Measurements from ENCODE around the gene MYPN.
"Not testable (repeated sequence)": the region's sequence is repeated elsewhere in the genome, so short reads cannot be mapped to it uniquely, and the experiment has no call there.

The MYPN gene

GRCh38 chr10:68138526-68138925, 29.2 kb downstream of the MYPN start:
- no peak for DNase-seq

GRCh38 chr10:68139448-68140272, 30.4 kb downstream of the MYPN start:
- DNase-seq, result no peak

- DNase-seq, result no peak
Observed at GRCh38 chr10:68142761-68143160, 33.5 kb downstream of the MYPN start.

- DNase-seq, result no peak
Observed at GRCh38 chr10:68144709-68145108, 35.4 kb downstream of the MYPN start.

GRCh38 chr10:68145705-68146104, 36.4 kb downstream of the MYPN start:
- DNase-seq, result no peak

- no peak for DNase-seq
Observed at GRCh38 chr10:68146133-68146532, 36.8 kb downstream of the MYPN start.

- no peak for DNase-seq
Observed at GRCh38 chr10:68151453-68151852, 42.2 kb downstream of the MYPN start.

- DNase-seq, result no peak
Observed at GRCh38 chr10:68153473-68154210, 44.4 kb downstream of the MYPN start.

- DNase-seq, result no peak
Observed at GRCh38 chr10:68154211-68154497, 44.9 kb downstream of the MYPN start.

GRCh38 chr10:68155615-68156210, 46.4 kb downstream of the MYPN start:
- no peak for DNase-seq

GRCh38 chr10:68156373-68157185, 47.3 kb downstream of the MYPN start:
- DNase-seq, result peak; percentile 25 to 61

- DNase-seq, result not testable (repeated sequence)
Observed at GRCh38 chr10:68157522-68157921, 48.2 kb downstream of the MYPN start.

GRCh38 chr10:68158031-68158430, 48.7 kb downstream of the MYPN start:
- DNase-seq, result no peak

- no peak for DNase-seq
Observed at GRCh38 chr10:68163735-68164134, 54.4 kb downstream of the MYPN start.

GRCh38 chr10:68165643-68166042, 56.4 kb downstream of the MYPN start:
- DNase-seq, result no peak

GRCh38 chr10:68166871-68167585, 57.7 kb downstream of the MYPN start:
- no peak for DNase-seq

- no peak for DNase-seq
Observed at GRCh38 chr10:68167586-68168189, 58.4 kb downstream of the MYPN start.

GRCh38 chr10:68171539-68172080, 62.3 kb downstream of the MYPN start:
- DNase-seq, result no peak

GRCh38 chr10:68172324-68172723, 63.0 kb downstream of the MYPN start:
- no peak for DNase-seq

- no peak for DNase-seq
Observed at GRCh38 chr10:68175949-68176348, 66.7 kb downstream of the MYPN start.

GRCh38 chr10:68176797-68177196, 67.5 kb downstream of the MYPN start:
- no peak for DNase-seq

GRCh38 chr10:68178592-68178991, 69.3 kb downstream of the MYPN start:
- no peak for DNase-seq

All from NCI-H526 (cell line).